Ramos (cell line): ENCODE data around the gene TET1.
"Not testable (repeated sequence)": the region's sequence is repeated elsewhere in the genome, so short reads cannot be mapped to it uniquely, and the experiment has no call there.

Source experiments
- in situ Hi-C: fragments of 300-500 bp; cut with MboI; formaldehyde crosslinking; loops from one replicate; pipeline ENCODE4 v1.14.3; 2022; ENCODE audit warnings: low sequenced_read_pairs; ENCODE audit not compliant: unreplicated experiment

TET1 gene

DNA sequence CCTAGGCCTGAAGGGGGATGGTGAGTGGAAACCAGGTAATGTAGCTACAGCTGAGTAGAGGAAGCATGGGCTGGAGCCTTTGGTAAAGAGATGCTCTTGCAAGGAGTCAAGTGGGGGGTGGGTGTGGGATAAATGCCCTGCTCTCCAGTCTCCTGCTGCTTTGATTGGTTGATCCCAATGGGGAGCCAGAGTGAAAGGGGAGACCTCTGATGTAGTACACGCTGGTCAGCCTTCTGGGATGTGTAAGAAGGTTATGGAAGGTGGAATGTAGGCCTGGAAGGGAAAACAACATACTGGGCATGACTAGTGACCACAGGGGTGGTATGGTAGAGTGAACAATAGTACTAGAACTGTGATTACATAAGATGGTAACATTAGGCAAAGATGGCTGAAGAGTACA, 44.3 kb downstream of the TET1 start:
- in situ Hi-C loops: no loop called here

DNA sequence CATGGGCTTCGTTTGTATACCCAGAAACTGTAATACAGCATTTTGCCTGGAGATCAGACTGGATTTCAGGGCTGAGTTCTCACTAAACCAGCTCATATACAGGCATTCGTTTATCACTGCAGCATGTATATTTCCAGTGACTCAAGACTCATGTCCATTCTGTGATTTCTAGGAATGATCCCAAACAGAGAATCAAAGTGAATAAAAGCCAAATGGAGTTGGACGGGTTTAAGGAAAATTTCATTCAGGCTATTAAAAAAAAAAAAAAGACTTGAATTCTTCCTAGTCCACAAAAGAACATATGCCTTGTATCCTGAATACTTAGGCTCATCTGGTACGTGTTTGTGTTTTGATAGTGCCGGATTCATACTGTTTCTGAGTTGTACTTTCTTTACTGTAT, 46.8 kb downstream of the TET1 start:
- in situ Hi-C loops: no loop called here

DNA sequence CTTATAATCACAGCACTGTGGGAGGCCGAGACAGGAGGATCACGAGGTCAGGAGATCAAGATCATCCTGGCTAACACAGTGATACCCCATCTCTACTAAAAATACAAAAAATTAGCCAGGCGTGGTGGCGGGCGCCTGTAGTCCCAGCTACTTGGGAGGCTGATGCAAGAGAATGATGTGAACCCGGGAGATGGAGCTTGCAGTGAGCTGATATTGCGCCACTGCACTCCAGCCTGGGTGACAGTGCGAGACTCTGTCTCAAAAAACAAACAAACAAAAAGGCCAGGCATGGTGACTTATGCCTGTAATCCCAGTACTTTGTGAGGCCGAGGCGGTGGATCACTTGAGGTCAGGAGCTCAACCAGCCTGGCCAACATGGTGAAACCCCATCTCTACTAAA, 49.9 kb downstream of the TET1 start:
- in situ Hi-C loops: not testable (repeated sequence)

DNA sequence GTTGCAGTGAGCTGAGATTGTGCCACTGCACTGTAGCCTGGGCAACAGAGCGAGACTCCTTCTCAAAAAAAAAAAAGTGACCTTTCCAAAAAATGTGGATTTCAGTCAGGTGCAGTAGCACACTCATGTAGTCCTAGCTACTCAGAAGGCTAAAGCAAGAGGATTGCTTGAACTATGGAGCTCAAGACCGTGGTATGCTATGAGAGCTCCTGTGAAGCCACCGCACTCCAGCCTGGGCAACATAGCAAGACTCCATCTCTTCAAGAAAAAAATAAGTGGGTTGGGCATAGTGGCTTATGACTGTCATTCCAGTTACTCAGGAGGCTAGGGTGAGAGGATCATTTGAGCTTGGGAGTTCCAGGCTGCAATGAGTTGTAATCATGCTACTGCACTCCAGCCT, 51.1 kb downstream of the TET1 start:
- in situ Hi-C loops: no loop called here

DNA sequence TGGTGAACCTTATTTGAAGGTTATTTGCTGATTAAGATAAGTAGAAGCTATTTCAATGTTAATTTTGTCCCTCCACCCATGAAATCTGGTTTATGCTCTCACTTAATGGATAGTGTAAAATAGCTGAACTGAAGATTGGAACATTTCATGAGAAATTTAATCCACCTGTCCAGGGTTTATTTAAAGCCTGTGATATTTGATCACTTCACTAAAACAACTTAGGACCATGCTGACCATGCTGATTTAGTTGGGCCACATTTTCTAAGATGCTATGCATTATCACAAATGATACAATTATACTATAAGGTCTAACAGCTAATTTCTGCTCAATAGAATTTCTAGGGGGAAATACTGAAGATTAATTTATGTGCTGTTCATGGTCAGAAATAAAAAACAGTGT, 53.8 kb downstream of the TET1 start:
- in situ Hi-C loops: not testable (repeated sequence)

DNA sequence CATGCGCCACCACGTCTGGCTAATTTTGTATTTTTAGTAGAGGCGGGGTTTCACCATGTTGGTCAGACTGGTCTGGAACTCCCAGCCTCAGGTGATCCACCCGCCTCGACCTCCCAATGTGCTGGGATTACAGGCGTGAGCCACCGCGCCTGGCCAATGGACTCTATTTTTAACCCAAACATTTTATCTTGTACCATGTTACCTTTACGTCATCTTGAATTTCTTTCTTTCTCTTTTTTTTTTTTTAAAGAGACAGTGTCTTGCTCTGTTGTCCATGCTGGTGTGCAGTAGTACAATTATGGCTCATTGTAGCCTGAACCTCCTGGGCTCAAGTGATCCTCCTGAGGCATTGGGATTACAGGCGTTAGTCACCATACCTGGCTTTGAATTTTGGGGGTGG, 57.6 kb downstream of the TET1 start:
- in situ Hi-C loops: not testable (repeated sequence)

DNA sequence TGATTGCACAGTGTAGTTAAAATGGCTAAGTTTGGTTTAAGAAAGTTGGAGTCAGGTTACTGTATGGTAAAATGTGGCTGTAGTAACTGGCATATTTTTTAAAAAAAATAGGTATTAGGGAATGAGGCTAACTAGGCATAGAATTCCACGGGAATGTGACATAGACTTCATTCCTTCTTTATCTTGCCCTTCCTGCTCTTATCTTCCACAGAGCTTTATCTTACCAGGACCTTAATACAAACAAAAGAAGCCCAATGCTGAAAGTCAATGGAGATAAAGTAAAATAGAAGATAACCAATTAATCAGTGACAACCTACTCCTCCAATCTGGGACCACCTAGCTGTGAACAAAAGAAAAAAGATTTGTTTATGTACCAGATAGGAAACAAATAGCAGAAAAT, 58.1 kb downstream of the TET1 start:
- in situ Hi-C loops: no loop called here

DNA sequence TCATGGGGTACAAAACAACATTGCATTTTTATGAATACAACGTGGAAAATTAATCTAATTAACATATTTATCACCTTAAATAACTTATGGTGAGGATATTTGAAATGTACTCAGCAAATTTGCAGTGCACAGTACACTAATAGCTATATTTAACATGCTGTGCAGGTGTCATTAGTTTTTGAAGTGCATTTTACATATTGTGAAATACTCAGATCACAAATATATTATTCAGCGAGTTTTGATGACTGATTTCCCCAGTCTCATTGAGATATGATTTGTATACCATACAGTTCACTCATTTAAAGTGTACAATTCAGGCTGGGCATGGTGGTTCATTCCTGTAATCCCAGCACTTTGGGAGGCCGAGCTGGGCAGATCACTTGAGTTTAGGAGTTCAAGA, 59.5 kb downstream of the TET1 start:
- in situ Hi-C loops: no loop called here

DNA sequence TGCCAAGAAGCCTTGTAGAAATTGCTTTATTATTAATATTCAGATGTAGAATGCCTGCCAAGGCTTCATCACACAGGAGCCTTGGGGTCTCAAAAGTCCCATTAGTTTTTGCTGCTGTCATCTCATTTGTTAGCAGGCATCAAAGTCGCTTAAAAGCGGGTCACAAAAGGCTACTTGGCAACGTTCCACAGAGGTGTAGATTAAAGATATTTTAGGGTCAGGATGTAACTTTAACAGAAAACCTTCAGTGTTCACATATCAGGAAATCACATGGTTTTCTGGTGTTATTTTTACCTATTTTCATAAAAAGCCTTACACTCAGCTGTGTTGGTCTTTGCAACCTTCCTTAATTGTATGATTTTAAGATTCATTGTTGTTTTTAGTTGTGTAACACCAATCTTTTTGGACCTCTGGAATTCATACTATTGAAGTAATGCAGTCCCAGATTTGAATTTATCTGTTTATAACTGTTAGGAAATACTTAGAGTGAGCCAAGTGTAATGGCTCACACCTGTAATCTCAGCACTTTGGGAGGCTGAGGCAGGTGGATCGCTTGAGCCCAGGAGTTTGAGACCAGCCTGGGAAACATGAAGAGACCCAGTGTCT, 65.3 kb downstream of the TET1 start:
- in situ Hi-C loops: no loop called here

DNA sequence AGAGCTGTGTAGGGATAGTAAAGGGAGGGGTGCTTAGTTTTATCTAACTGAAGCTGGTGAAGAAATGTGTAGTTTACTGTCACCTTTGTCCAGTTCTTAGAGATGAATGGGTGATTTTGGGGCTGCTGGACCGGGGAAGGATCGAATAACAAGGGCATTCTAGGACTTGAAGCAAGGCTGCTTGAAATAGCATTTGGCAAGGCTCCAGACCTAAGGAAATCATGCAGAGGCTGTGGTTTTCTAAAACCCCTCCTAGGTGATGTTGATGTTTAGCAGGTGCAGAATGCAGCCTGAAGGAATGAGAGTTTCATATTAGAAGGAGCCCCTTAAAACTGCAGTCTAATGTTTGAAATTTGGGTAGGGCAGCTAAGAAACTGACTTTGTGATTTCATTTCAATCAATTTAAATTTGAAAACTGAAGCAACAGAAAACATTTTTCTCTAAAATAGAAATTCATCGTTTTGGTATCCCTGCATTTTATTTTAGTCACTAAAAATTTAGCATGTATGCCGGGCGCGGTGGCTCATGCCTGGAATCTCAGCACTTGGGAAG, 68.5 kb downstream of the TET1 start:
- in situ Hi-C loops: no loop called here

DNA sequence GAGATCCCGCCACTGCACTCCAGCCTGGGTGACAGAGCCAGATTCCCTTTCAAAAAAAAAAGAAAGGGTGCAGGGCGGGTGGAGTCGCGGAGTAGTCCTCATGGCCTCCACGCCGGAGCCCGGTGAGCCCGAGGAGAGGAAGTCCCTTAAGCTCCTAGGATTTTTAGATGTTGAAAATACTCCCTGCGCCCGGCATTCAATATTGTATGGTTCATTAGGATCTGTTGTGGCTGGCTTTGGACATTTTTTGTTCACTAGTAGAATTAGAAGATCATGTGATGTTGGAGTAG, 72.1 kb downstream of the TET1 start:
- in situ Hi-C loops: not testable (repeated sequence)

DNA sequence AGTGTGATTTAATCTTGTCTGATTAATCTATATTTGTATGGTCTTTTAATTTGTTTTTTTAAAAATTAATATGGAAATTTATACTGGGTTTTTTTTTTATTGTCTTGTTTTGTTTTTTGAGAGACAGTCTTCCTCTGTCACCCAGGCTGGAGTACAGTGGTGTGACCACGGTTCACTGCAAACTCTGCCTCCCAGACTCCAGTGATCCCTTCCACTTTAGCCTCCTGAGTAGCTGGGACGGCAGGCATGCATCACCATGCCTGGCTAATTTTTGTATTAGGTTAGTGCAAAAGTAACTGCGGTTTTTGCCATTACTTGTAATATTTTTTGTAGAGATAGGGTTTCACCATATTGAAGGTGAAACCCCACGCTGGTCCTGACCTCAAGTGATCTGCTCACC, 73.1 kb downstream of the TET1 start:
- in situ Hi-C loops: no loop called here

DNA sequence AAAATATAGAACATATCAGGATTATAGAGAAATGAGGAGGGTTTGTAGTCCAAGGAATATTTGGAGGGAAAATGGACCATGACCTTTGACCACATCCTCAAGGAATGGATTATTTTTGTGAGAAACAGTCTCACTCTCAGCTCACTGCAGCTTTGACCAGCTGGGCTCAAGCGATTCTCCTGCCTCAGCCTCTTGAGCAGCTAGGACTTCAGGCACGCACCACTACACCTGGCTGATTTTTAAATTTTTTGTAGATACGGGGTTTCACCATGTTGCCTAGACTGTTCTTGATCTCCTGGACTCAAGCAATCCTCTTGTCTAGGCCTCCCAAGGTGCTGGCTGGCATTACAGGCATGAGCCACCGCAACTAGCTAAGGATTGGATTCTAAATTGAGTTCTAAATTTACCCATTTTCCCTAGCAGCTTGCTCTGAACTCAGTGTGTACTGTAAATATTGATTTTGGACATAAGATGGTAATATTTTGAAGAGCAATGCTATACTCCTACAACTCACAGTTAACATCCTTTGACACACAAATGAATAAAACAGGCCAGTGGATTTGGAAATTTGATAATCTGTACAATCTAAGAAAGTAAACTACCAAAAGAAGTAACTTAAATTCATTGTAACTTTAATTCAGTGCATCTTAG, 73.8 kb downstream of the TET1 start:
- in situ Hi-C loops: no loop called here

DNA sequence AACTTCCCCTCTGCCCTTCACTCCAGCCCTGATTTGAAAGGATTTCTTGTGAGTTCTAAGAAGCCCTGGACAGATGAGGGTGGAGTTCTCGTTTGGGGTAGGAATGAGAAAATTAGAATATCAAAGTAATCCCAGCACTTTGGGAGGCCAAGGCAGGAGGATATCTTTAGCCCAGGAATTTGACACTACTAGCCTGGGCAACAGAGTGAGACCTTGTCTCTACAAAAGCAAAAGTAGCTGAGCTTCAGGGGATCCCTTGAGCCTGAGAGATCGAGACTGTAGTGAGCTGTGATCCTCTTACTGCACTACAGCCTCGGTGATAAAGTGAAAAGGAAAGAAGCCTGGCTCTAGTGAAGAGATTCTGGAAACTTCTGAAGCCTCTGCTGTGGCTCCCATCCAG, 76.2 kb downstream of the TET1 start:
- in situ Hi-C loops: no loop called here

DNA sequence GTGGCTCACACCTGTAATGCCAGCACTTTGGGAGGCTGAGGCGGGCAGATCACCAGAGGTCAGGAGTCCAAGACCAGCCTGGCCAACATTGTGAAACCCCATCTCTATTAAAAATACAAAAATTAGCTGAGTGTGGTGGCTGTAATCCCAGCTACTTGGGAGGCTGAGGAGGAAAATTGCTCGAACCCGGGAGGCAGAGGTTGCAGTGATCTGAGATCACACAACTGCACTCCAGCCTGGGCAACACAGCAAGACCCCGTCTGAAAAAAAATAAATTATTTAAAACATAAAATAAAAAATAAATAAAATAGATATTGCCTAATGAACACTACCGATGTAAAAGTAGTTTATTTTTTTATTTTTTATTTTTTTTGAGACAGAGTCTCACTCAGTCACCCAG, 83.4 kb downstream of the TET1 start:
- in situ Hi-C loops: not testable (repeated sequence)

DNA sequence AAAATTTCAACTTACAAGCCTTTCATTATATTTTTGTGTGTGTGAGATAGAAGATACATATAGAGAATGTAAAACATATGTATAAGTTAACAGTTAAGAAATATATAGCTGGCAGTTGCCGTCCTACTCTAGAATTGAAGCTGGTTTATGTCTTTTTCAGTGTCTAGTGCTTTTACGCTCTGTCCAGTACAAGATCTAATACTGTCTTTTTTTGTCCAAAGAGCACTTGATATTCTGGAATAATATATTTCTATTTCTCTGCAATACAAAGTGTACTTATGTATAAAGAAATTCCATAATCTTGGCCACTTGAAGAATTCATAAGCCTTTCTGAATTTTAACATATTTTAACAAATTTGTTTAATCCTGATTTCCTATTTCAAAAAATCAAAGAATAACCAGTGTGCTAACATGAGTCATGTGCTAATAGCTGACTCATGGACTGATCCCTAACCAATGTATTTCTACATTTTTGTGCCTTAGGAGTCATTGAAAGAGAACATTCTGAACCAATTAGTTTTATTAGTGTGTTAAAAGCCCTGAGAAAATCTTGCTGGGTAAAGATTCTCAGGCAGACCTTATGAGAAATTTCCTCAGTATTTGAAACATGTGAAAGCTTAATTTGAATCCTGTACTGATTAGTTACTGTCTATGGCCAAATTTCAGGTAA, 87.7 kb downstream of the TET1 start:
- in situ Hi-C loops: no loop called here

DNA sequence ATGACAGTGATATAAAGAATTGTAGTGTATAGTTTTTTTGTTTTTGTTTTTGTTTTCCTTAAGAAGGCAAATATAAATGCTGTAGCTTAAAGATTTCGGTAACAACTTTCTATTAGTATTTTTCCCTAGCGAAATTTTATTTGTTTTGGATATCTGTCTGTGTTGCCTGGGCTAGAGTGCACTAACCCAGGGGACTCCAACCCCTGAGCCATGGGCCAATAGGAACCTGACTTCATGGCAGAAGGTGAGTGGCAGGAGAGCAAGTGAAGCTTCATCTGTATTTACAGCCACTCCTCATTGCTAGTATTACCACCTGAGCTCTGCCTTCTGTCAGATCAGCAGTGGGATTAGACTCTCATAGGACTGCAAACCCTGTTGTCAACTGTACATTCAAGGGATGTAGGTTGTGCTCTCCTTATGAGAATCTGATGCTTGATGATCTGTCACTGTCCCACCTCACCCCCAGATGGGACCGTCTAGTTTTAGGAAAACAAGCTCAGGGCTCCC, 95.5 kb downstream of the TET1 start:
- in situ Hi-C loops: no loop called here

DNA sequence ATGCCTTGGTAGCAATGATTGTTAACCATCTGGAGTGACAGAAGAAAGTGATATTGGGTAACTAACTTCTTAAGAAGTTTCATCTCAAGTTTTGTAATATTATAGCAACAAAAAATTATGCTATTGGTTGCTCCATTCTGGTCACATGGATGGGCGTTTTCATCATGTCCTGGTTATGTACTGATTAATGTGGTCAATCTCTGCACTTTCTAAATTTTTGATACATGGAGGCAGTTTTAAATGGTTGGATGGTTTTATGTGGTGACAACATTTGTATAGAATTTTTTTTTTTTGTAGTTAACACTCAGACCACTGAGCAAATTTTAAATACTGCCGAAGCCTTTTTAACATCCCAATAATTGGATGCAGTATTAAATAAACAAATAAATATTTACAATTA, 105.7 kb downstream of the TET1 start:
- in situ Hi-C loops: no loop called here

DNA sequence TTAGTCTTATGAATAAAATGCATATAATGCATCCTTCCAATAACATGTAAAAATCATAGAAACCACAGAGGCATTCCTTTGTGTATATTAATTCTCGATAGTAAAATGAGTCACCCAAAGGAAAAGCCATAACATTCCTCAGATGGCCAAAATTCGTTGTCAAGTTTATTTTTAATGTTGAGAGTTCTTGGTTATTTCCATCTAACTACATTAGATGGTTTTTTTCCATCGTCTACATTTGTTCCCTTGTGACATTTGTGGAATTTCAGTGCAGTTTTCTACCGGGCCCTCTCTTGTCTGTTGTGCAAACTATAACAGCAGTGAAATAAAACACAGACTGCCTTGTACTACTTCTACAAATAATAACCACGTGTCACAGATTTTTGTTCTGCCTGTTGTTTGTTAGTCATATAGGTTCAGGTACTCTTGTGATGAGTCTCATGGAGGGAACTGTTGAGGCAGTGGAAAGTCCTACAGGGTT, 106.2 kb downstream of the TET1 start:
- in situ Hi-C loops: no loop called here

DNA sequence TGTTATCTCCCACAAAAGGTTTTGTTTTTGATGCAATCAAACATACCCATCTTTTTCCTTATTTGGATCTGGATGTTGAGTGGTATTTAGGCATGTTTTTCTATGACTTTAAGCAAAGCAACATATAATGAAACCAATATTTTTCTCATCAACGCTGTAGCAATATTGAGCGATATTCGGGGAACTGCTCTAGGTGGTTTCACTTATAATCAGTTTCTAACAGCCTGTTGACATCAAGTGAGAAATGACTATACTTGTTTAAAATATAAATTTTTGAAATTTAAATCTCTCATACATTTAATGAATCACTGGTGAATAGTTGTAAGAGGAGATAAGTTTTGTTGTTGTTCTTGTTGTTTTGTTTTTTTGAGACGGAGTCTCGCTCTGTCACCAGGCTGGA, 108.1 kb downstream of the TET1 start:
- in situ Hi-C loops: no loop called here

DNA sequence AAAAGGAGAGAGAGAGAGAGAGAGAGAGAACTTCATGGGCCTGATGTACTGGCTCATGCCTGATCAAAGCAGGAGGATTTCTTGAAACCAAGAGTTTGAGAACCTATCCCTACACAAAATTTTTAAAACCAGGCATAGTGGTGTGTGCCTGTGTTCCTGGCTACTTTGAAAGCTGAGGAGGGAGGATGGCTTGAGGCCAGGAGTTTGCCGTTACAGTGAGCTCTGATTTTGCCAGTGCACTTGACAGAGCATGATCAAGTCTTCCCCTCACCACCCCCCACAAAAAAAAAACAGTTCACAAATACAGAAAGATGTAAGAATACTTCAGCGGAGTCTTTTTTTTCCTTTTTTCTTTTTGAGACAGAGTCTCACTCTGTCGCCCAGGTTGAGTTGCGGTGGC, 108.8 kb downstream of the TET1 start:
- in situ Hi-C loops: no loop called here

DNA sequence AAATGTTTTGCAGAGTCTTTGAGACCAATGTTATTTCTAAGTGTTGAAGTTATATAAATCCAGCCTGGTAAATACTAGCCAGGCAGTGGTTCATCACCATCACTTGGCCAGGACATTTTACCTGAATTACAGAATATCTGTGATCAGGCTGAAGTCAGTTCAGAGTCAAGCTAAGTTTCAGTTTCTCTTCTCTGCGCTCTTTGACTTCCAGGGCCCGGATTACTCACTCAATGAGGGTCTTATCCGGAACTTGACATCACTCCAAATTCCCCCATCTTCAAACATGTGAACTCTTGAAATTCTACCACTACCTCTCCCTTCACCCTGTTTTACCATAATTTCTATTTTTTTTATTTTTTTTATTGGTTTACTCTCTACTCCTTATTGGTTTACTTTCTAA, 124.3 kb downstream of the TET1 start:
- in situ Hi-C loops: no loop called here
